Measurements from ENCODE around the gene RBBP8NL.

The RBBP8NL gene

DNA sequence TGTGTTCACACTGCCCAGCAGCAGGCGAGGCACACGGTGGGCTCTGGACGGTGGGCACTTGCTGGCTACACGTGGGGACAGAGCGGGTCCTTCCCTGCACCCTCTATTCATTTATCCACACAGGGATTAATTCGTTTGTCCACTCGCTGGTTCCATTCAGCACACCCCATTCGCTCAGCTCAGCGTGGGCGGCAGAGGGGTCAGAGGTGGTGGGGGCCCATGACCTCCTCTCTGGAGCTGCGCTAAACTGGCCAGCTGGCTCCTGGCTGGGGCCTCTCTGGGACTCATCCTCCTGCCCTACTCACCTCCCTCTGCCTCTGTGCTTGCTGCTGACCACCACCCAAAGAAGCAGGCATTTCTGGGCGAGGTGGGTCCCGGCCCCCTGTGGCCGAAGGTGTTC lies 21.4 kb upstream of the RBBP8NL start:
- TF ChIP-seq, protein P1, sequence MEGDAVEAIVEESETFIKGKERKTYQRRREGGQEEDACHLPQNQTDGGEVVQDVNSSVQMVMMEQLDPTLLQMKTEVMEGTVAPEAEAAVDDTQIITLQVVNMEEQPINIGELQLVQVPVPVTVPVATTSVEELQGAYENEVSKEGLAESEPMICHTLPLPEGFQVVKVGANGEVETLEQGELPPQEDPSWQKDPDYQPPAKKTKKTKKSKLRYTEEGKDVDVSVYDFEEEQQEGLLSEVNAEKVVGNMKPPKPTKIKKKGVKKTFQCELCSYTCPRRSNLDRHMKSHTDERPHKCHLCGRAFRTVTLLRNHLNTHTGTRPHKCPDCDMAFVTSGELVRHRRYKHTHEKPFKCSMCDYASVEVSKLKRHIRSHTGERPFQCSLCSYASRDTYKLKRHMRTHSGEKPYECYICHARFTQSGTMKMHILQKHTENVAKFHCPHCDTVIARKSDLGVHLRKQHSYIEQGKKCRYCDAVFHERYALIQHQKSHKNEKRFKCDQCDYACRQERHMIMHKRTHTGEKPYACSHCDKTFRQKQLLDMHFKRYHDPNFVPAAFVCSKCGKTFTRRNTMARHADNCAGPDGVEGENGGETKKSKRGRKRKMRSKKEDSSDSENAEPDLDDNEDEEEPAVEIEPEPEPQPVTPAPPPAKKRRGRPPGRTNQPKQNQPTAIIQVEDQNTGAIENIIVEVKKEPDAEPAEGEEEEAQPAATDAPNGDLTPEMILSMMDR (IDR thresholded peaks at IDR 0.05; ENCODE audit: low read depth, low read length): no peak
- peaks cover 5% of the 10 kb centered on the region for H3K4me1 ChIP-seq
- no peak overlapping the region for H3K4me3 ChIP-seq (ENCODE audit: low read depth, low read length)
- H3K27me3 ChIP-seq: no peaks in the 10 kb centered on the region
- no peak for DNase-seq
- no peaks in the 10 kb centered on the region for H3K36me3 ChIP-seq
- H3K9me3 ChIP-seq: no peaks in the 10 kb centered on the region

DNA sequence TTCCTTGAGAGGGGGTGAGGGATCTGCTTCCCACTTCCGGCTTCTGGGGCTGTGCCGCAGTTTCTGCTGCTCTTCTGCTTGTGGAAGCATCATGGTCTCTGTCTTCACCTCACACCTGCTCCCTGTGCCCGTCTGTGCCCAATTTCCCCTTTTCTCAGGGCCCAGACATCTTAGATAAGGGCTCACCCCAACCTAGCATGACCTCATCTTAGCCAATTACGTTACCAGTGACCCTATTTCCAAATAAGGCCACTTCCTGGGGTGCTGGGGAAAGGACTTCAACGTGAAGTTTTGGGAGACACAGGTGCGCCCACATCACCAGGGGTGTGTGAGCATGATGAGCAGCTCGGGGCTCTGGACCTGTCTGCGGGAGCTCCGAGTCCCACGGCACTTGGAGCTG lies 20.7 kb upstream of the RBBP8NL start:
- Histone ChIP-seq H3K36me3 (no peaks in the 10 kb centered on the region), H3K27me3 (no peaks in the 10 kb centered on the region), H3K4me3 (ENCODE audit: low read depth, low read length) (no peak overlapping the region), H3K4me1 (peaks cover 5% of the 10 kb centered on the region), H3K9me3 (no peaks in the 10 kb centered on the region)
- TF ChIP-seq, protein P1 (IDR thresholded peaks at IDR 0.05; ENCODE audit: low read depth, low read length): no peak
- DNase-seq: no peak

DNA sequence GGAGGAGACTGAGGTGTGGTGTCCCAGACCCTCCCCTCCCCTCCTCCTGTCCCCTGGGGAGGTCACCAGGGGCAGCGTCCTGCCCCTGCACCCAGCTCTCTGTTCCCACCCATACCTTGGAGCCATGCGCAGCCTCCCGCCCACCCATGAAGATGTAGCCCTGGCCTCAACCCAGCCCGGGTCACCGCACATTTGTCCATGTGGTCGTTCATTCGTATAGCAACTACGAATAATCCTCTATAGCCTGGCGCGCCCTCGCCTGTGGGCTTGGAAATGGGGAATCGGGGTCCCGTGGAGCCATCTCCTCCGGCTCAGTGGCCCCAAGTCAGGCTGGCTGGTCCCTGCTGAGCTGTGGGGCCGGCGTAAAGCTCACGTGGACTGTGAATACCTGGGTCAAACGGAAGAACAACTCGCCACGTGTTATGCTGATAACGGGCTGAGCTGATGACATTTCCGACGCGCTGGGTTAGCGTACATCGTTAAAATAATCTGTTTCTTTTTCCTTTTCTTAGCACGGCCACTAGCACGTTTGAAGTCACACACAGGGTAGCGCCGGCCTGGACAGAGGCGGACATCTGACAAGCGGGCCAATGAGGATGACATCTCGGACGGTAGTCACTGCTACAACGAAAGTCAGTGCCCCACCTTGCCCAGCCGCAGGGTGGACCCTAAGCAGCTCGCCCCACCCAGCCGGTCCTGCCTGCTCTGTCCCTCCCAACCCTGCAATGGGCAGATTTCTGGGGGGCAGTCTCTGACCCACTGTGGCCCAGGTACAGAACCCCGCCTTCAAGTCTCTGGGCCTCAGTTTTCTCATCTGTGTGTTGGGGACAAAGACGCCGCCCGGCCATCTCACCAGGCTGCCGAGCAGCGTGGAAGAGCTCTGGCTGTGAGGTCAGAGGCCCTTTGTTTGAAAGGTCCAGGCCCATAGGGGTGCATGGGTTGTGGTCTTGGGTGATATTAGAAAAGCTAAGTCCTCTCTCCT lies 19.8 kb upstream of the RBBP8NL start:
- no peaks in the 10 kb centered on the region for H3K36me3 ChIP-seq
- no peak for DNase-seq
- H3K27me3 ChIP-seq: no peaks in the 10 kb centered on the region

DNA sequence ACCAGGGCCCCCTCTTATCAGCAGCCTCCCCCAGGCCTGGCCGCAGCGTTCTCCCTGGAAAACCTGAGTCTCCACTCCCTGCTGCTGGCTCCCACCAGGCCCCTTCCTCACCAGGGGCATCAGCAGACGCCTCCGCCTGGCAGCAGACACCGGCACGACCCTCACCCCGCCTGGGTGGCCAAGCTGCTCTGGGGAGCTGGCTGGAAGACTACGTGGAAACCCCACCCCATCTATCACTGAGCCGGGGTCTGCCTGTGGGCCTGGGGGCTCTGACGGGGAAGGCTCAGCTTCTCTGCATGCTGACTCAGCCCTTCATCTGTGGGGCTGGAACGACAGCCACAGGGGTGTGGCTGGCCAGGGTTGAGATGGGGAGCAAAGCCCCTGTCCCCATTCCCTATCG lies 19.1 kb upstream of the RBBP8NL start:
- DNase-seq: no peak
- TF ChIP-seq, protein P1 (IDR thresholded peaks at IDR 0.05; ENCODE audit: low read depth, low read length): no peak
- Histone ChIP-seq H3K9me3 (no peaks in the 10 kb centered on the region), H3K4me1 (peaks cover 5% of the 10 kb centered on the region), H3K4me3 (ENCODE audit: low read depth, low read length) (no peak overlapping the region), H3K27me3 (no peaks in the 10 kb centered on the region), H3K36me3 (no peaks in the 10 kb centered on the region)

More for the DNA sequence above, 19.8 kb upstream of the RBBP8NL start:
- TF ChIP-seq, protein P1 (IDR thresholded peaks at IDR 0.05; ENCODE audit: low read depth, low read length): no peak
- Histone ChIP-seq H3K4me3 (ENCODE audit: low read depth, low read length) (no peak overlapping the region), H3K9me3 (no peaks in the 10 kb centered on the region), H3K4me1 (peaks cover 5% of the 10 kb centered on the region)

DNA sequence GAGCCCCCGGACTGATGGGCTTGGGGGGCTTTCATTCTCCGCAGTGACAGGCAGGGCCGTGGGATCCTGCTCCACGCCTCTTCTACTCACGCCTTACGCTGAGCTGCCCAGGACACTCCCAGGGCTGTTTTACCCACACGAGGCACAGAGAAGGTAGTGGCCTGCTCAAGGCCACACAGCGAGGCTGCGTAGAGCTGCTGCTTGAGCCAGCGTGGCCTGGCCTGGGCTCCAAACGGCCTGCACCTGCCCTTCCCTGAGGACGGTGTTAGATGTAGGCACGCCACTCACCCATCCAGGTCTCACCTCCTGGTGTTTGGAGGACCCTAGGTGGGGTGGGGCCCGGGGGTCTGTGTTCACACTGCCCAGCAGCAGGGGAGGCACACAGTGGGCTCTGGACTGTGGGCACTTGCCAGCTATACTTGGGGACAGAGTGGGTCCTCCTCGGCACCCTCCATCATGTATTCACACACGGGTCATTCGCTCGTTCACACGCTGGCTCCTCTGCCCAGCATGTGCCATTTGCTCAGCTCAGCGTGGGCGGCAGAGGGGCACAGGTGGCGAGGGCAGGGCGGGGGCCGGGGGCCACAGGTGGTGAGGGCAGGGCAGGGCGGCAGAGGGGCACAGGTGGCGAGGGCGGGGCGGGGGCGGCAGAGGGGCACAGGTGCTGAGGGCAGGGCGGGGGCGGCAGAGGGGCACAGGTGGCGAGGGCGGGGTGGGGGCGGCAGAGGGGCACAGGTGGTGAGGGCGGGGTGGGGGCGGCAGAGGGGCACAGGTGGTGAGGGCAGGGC lies 18.4 kb upstream of the RBBP8NL start:
- TF ChIP-seq, protein P1 (IDR thresholded peaks at IDR 0.05; ENCODE audit: low read depth, low read length): no peak
- peaks cover 5% of the 10 kb centered on the region for H3K4me1 ChIP-seq
- no peaks in the 10 kb centered on the region for H3K27me3 ChIP-seq
- no peak for DNase-seq
- H3K36me3 ChIP-seq: no peaks in the 10 kb centered on the region
- H3K4me3 ChIP-seq (ENCODE audit: low read depth, low read length): no peak overlapping the region
- no peaks in the 10 kb centered on the region for H3K9me3 ChIP-seq
